CD4-positive, alpha-beta T cell treated with Interleukin-4 for 1 hour (primary cell): ENCODE results near the gene SLC2A4RG.
A peak's percentile ranks its signal among the peaks of the same experiment; 100 is the strongest.

Experiments used
- DNase-seq, 2 donors: peaks; one replicate each; pipeline ENCODE4 v3.0.0-alpha.2; 2020 to 2022

SLC2A4RG gene

DNA sequence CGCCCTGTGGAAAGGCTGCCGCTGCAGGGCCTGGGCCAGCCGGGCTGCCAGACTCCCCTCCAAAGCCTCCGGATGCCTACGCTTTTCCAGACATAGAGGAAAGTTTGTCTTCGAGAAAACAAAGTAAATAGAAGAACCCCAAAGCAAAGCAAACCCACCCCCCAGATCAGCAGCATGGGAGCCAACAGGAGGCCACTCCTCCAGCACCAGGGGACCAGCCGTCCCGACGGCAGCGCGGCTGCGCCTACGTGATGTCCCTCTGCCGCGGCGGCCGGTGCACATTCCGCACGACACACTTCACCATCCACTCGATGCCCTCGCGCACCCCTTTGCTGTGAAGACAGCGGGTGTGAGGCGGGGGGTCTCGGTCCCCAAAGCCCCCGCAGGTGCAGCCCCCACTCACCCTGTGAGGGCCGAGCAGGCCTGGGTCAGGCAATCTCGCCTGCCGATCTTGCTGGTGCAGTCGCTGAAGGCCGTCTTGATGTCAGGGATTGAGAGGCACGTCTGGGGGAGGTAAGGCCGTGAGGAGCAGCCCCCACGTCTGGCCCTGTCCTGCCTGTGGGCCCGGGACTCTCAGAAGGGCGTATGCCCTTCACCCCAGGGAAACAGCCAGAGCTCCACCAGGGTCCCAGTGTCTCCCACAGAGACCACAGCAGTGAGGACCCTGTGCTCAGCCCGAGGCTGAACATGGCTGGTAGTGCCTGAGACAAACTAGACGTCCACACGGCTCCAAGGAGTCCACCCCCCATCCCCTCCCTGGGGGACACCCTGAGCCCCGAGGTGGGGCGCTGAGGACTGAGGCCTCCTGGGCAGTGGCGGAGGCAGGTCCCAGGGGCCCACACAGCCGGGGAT lies 39.2 kb upstream of the SLC2A4RG start:
- no peak for DNase-seq

DNA sequence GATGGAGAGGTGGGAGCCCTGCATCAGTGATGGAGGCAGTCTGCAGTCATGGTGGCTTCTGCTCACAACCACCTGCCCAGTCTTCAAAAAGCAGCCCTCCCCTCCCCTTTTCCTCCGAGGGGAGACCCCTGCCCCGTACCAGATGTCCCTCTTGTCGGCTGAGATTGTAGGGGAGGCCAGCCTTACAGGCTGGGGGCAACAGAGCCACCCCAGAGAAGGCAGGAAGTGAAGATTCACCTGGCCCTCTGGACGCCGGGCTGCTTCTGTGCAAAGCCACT lies 38.6 kb upstream of the SLC2A4RG start:
- DNase-seq: no peak

DNA sequence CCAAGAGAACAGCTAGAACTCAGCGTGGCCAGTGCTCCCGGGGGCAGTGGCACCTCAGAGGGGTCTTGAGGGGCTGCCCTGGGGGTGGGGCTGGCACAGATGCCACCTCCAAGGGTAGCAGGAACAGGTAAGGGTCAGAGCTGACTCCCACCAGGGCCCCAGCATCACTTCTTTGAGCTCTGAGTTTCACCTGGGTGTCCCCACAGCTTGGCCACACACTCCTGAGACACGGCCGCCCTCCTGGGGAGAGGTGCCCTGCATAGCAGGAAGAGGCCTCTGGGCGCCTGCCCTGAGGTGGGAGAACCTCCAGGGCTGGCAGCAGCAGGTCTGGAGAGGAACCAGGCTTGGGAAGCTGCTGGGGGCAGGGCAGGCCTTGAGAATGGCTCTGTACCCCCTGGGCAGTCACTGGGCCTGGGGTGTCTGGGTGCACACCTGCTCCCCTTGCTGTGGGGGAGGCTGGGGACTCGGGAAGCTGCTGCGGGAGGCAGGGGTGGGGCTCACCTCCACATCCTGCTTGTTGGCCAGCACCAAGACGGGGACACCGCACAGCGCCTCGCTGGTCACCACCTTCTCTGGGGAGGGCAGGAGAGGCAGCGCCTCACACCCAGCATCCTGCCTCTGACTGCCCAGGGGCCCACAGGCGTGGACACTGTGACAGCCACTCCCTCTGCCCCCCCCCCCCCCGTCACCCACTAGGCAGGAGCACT lies 38.1 kb upstream of the SLC2A4RG start:
- no peak for DNase-seq

DNA sequence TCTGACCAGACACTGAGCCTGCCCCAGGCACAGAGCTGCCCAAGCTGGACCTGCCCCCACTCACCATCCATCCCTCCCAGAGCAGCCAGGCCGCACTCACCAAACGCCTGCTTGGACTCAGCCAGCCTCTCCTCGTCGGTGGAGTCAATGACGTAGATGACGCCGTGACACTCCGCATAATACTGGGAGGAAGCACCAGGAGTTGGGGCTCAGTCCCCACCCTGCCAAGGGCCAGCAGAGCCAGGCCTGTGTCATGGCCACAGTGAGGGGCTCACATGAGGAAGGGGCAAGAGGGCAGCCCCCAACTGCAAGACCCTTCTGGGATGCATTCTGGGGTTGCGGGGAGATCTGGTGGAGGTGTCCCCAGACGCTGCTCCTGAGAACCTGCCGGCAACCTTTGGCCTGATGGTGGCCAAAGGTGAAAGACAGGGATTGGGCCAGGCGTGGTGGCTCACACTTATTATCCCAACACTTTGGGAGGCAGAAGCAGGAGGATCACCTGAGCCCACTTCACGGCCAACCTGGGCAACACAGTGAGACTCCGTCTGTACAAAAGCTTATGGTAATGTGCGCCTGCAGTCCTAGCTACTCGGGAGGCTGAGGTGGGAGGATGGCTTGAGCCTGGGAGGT lies 37.4 kb upstream of the SLC2A4RG start:
- DNase-seq: no peak

DNA sequence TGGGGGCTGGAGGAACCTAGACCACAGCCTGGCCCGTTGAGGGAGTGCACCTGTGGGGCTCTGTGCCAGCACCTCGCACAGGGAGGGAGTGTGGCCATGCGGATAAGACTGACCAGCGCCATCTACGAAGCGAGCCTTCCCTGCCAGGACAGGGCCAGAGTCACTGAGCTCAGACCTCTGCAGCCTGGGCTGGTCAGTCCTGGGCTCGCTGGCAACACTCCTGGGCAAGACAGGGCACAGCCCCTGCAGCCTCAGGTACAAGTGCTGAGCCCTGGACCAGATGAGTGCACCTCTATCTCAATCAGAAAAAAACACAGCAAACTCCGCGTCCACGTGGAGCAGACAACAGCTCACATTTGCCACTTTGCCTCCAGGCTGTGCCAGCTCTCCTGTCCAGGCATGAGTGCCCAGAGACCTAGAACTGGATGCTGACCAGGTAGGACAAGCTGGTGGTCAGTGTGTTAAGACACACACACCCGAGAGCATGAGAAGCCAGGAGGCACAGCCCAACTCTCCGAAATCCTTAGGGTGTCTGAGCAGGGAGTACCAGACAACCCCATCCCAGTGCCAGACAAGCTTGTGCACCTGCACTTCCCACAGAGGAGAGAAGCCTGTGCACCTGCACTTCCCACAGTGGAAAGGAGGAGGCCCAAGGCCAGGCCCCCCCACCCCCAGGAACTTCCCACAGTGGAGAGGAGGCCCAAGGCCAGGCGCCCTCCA lies 36.7 kb upstream of the SLC2A4RG start:
- no peak for DNase-seq

DNA sequence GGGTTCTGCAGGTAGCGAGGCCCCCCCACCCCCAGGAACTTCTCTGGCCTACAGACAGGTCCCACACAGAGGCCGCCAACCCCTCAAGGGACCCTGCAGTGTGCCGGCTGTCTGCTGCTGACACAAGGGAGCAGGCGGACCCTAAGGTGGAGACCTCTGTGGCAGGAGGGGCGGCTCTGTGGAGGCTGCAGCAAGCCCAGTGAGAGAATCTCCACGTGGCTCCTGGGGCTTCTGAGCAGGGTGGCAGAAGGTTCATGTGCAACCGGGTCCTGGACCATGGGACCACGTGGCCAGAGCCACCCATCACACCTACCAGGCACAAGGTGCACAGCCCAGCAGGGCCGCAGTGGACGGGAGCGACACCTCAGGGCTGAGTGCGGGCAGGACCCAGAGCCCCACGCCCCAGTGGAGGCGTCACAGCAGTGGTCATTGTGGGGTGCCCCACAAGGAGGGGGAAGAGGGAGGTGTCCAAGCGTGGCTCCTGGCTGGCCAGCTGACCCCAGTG lies 36.1 kb upstream of the SLC2A4RG start:
- no peak for DNase-seq

DNA sequence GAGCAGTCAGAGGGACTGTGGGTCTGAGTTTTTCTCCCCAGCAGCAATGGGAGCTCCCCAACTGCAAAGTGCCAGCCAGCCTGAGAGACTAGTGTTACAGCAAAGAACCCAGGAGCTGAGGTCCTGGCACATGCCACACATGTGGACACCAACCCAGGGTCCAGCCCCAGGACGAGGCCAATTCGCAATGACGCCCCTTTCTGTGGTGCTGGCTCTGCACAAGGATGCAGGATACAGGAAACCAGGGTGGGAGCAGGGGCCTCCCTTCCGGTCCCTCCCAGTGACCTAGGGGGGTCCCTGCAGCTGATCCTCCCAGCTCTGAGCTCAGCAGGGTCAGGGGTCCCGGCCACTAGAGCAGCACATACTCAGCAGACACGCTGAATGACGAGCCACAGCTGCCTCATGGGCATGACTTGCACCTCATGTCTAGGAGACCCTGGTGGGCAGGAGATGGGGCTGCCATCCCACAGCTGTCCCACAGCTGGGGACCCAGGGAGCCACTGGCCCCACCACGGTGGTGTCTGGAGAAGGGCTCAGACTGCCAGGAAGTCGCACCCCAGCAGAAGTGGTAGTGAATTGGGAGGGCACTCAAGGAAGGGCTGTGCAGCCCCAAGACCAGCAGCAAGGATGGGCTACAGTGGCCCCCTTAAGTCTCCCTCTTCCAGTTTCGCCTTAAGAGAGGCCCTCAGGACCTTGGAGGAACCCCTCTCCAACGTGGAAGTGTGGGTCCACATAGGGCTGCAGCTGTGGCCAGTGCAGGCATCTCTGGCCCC lies 35.4 kb upstream of the SLC2A4RG start:
- no peak for DNase-seq

DNA sequence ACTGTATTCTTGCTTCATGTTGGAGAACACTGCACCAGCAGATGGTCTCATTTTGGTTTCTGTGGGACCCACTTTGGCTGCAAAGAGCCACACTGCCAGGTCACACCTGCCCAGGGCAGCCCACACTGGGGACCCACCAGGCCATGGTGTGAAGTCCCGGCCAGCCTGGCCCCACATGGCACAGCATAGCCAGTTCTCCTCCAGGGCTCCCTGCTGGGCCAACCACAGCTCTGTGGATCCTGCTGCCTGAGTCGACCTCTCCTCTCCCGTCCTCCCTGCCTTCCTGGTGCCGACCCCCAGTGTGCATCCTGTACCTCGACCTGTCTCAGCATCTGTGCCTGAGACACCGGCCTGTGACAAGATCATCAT lies 34.8 kb upstream of the SLC2A4RG start:
- DNase-seq: no peak

DNA sequence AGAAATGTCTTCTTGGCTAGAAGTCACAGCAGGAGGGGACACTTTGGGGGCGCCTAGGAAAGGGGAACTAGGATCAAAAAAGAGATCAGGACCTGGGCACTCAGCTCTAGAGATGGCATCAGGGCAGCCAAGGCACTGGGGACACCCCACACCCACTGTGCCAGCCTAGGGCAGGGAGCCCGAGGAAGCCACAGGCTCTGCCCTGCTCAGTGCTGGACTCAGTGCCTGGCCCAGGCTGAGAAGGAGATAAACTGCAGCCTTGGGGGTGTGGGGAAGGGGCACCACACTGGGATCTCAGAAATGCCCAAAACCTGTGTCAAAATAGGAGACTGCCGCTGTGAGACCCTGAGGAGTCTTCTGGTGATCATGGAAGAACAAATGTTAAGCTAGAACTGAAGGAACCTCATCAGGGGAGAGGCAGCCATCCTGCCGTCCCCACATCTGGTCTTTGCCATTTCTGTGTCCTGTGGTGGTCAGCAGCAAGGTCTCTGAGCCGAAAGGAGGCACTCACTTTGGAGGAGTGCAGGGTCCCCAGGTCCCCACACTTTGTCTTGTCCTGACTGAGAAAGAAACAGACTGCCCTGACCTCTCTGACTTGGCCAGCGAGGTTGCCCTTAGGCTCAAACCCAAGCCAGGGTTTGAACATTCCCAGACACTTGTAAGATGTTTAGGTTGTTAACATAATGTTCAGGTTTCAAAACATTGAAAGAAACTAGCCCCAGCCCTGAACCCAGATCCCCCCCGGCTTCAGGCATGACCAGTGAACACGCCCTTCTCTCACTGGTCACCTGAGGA lies 34.1 kb upstream of the SLC2A4RG start:
- no peak for DNase-seq

DNA sequence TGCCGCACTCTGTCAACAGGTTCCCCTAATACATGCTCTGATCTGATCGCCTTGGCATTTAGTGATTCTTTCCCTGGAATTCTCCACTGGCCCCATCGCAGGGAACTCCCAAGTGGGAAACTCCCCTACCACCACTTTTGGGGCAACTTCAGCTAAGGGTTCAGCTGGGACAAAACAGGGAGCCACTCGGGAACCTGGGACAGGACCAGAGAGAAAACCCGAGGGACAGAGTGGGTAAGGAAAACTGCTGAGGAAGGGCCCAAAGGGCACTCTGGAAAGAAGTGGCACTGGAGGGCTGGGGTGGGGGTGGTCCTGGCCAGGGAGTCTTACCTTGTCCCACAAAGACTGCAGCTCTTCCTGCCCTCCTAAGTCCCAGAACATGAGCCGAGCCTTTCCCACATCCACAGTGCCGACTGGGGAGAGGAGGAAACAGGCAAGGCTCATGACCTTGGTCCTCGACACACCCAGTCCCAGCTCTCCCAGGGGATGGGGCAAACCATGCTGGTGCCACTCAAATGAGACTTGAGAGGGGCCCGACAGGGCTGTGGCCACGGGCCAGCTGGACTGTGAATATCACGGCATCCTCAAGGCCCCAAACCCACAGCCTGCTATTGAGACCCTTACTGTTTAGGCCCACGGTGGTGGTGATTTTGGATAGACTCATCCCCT lies 33.4 kb upstream of the SLC2A4RG start:
- DNase-seq: no peak

DNA sequence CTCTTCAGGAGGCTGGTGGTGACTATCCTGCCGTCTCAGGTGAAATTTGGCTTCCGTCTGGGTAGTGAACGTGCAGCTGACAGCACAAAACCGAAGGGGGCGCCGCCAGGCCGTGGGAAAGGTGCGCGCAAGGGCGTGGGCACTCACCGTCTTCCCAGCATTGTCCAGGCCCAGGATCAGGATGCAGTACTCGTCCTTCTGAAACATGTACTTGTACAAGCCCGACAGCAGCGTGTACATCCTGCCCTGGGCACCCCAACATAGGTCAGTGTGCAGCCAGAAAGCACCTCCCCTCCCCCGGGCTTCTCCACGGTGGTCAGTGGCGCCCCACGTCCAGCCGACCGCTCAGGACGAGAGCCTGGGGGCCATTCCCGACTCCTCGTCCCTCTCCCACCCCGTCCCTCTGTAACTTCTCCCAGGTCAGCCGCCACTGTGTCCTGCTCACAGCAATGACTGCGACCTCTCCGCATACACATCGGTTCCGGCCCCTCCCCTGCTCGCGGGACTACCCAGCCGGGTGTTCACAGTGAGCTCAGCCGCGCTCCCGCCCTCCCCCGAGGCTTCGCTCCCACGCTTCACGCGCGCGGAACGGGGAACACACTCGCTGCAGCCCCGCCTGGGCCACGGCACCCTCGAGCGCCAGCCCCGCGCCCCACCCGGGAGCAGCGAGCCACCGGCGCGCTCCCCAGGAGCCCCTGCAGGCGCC lies 32.6 kb upstream of the SLC2A4RG start:
- peak; percentile 49 to 64 for DNase-seq

DNA sequence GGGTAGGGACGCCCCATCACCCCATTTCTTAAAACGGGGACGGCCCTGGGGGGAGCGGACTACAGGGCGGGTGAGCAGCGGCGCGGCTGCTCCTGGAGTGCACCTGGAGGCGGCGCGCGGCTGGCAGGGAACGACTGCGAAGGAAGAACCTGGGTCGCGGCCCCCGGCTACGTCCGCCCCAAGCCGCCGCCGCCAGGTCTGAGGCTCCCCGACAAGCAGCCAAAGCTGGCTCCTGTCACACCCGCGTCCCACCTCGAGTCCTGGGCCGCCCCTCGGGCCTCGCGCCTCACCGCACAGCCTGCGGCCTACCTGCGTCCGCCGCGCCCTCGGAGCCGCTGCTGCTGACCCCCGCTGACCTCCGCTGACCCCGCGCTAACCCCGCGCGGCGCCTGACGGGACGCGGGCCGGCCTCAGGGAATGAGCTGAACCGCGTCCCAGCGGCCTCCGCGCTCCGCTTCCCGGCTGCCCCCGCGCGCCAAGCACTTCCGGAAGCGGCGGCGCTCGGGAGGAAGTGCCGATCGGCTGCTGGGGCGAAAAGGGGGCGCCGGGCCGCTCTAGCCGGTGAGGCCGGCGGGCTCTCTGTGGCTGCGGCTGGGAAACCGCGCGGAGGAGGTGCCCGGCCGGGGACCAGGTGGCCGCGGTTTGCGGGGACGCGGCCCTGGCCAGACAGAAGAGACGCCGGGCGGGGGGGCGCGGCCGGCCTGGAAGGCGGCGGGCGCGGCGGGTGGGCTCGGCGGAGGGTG lies 31.8 kb upstream of the SLC2A4RG start, which contains the start of the genes ARFRP1 and ZGPAT:
Gene ARFRP1 (minus strand): TSS at position 419 of the 743 bp plus-strand sequence. CDS start 885 bp downstream, outside the sequence.
Gene ZGPAT (plus strand): TSS at position 482 of the 743 bp plus-strand sequence. CDS start 542 bp downstream, outside the sequence.
- DNase-seq: peak; percentile 86 to 89

DNA sequence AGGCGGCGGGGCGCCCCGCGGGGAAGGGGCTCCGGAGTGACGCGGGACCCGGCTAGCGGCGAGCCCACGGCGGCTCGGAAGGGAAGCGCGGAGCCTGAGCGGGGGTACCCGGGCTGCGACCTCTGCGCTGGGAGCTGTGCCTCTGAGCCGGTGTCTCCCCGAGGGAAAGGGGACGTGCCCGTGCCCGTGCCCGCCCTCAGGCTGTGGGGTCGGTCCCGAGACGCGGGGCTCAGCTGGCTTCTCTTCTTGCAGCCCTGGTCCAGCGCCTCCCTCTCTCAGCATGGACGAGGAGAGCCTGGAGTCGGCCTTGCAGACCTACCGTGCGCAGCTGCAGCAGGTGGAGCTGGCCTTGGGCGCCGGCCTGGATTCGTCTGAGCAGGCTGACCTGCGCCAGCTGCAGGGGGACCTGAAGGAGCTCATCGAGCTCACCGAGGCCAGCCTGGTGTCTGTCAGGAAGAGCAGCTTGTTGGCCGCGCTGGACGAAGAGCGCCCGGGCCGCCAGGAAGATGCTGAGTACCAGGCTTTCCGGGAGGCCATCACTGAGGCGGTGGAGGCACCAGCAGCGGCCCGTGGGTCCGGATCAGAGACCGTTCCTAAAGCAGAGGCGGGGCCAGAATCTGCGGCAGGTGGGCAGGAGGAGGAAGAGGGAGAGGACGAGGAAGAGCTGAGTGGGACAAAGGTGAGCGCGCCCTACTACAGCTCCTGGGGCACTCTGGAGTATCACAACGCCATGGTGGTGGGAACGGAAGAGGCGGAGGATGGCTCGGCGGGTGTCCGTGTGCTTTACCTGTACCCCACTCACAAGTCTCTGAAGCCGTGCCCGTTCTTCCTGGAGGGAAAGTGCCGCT lies 31.1 kb upstream of the SLC2A4RG start:
- DNase-seq: no peak

DNA sequence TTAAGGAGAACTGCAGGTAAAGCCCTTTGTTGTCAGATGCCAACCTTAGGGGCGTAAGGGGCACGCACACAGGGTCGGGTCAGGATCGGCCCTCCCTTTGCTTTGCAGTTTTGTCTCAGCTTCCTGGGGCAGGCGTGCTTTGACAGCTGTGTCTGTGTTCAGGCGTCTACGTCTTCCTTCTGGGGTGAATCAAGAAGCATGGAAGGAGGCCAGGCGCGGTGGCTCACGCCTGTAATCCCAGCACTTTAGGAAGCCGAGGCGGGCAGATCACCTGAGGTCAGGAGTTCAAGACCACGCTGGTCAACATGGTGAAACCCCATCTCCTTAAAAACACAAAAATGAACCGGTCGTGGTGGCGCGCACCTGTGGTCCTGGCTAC lies 30.4 kb upstream of the SLC2A4RG start:
- DNase-seq: no peak

DNA sequence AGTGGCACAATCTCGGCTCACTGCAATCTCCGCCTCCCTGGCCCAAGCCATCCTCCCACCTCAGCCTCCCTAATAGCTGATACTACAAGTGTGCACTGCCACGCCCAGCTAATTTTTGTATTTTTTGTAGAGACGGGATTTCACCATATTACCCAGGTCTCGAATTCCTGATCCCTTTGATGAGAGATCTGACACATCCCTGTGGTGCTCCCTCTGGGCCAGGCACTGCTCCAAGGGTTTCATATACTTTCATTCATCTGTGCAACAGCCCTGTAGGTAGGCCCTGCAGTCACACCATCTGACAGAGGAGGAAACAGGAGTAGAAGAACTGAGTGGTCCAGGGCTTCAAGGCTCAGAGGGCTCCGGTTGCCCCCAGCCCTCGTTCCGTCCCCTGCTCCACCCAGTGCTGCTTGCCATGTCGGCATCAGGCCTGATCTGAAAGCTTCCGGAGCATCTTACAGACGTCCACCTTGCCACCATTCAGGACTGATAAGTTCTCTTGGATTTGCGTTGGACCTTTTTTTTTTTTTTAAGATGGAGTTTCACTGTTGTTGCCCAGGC lies 28.4 kb upstream of the SLC2A4RG start:
- DNase-seq: no peak

DNA sequence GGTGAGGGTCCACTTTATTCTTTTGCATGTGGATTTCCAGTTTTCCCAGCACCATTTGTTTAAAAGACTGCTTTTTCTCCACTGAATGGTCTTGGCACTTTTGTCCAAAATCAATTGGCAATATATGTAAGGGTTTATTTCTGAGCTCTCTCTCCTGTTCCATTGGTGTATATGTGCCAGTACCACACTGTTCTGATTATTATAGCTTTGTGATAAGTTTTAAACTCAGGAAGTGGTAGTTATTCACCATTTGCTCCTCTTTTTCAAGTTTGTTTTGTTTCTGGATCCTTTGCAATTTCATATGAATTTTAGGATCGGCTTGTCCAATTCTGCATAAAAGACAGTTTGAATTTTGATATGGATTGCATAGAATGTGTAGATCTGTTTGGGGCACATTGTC lies 27.4 kb upstream of the SLC2A4RG start:
- DNase-seq: no peak

DNA sequence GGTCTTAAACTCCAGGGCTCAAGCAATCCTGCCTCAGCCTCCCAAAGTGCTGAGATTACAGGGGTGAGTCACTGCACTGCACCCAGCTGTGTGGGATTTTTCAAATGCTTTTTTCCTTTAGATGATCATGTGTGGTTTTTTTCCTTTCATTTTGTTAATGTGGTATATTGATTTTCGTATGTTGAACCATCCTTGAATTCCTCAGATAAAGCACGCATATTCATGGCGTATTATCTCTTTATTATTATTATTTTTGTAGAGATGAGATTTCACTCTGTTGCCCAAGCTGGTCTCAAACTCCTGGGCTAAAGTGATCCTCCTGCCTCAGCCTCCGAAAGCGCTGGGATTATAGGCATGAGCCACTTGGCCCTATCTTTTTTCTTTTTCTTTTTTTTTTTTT lies 24.7 kb upstream of the SLC2A4RG start:
- DNase-seq: no peak

DNA sequence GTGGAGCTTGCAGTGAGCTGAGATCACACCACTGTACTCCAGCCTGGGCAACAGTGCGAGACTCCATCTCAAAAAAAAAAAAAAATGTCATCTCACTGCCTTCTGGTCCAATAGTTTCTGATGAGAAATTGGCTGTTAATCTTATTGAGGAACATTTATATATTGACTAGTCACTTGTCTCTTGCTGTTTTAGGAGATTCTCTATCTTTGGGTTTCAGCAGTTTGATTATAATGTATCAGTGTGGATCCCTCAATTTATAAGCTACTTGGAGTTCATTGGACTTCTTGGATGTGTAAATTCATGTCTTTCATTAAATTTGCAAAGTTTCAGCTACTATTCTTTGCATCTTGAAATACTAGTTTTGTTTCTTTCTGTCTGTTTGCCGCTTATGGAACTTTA lies 20.6 kb upstream of the SLC2A4RG start:
- DNase-seq: no peak
